Stimulated activated CD4-positive, alpha-beta T cell treated with anti-CD3 and anti-CD28 coated beads, Interleukin-15, amount 100 ng/mL, for 1 hour (primary cell): ENCODE measurements around the gene ACY1.

Source experiments
- DNase-seq, 2 donors: peaks; one replicate each; pipeline ENCODE4 v3.0.0-alpha.2; 2020; ENCODE audit warnings: low read depth in 1 of 2, low spot score in 1 of 2

The ACY1 gene

GRCh38 chr3:51982838-51983577, at the start of gene ACY1:
Gene ACY1 (plus strand): TSS chr3:51983535. CDS start chr3:51984065, 530 bp downstream.
- peak; percentile 36 to 68 for DNase-seq

DNA sequence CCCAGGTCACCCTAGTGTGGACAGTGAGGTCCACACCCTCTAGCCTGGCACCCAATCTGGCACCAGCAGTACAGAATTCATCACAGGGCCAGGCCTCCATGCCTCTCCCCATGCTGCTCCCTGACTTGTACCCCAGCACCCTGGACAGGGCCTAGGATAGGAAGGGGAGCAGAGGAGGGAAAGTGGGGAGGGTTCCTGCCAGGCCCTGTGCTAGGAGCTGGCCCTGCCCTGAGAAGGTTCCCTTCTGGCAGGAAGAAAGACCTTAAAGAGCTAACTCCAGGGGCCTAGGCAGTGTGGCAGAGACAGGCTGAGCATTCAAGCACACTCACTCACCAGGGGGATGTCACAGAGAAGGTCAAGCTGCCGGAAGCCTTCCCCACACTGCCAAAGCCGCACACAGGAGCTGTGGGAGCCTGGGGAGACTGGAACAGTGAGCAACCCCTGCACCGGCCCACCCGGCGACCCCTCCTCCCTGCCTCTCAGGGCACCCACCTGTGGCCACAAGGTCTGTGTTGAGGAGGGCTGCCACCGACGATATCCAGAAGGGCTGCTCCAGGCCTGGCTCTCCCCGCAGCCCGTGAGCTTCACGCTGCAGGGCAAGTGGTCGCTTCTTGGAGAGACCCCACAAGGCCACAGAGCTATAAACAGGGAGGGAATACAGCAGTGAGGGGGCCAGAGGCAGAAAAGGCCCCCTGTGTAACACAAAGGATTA, 49.0 kb upstream of the ACY1 start:
- DNase-seq = no peak

DNA sequence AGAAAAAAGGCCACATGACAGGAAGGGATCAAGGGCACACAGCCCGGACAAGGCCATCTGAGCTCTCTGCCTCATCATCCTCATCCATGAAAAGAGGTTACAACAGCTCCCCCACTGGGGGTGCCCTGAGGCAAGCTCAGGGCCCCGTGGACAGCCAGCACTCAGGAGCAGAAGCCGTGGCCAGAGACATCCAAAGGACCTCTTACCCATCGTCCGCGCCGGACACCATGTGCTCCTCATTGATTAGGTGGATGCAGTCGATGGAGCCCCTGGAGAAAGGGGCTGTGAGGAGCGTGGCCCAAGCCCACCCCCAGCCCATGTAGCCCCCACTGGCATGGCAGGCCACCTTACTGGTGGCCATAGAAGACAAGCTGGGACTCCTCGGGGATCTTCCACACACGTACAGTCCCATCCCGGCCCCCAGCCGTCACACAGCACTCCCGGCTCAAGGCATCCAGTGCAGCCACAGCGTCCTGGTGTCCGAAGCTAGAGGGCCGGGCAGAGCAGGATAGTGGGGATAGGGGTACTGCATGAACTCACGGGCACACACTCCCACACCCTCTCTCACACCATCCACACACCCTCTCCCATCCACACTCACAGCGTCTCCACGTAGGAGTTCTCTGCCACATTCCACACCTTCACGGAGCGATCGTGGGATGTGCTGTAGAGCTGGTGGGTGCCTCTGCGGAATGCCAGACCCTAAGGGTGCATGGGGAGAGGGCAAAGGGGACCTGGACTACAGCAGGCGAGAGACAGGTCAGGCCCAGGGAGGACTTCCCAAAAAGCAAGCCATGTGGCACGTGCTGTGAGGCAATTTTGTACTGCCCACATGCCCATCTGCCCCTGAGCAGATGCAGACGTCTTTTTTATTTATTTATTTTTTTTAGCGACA, 48.1 kb upstream of the ACY1 start:
- no peak for DNase-seq

- no peak for DNase-seq
These were observed 47.2 kb upstream of the ACY1 start for GRCh38 chr3:51935886-51936755.

DNA sequence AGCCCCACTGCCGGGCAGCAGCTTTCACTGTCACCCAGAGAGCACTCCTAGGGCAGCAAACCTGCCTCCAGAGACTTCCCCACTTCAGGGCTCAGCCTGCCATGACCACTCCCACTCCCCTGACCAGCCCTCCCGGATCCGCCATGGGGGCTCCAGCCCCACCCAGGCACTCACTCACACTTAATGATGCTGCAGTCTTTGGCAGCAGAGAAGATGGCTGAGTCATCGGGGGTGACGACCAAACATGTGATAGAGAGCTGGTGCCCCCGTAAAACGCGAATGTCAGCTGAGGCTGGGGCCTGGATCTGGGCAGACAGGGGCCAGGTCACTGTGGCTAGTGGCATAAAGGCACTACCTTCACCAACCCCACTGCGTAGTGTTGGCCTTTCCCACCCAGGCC, 46.3 kb upstream of the ACY1 start:
- DNase-seq = no peak

DNA sequence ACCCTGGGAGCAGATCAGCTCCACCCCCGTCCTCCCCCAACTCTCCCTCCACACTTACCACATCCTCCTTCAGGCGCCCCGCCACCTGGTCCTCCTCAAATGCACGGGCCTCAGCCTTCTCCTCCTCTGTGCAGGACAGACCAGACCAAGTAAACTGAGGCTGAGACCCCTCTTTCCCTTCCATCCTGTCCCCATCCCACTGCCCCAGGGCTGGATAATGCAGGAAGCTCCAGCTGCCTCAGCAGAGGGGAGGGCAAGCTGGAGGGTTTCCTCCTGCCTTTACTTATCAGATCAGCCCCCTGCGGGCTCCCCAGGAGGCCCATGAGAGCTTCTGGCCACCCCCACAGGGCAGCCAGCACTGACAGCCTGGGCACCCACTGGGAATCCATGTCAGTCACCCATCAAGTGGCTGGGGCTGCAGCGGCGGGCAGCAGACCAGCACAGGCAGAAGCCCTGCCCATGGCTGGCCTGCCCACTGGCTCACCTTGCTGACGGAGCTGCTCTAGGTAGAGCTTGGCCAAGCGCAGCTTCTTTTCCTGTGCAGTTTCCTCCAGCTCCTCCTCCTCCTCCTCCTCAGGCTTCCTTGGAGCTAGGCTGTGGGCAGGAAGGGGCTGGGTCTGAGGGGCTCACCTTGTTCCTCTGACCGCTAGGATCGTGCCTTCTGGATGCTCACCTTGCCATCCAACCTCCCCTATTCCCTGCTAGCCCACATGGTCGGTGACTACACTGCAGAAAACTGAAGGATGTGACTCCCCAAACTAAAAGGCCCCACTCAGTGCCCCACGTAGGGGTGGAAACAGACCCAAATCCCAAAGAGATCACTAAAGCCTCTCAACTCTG, 45.5 kb upstream of the ACY1 start:
- no peak for DNase-seq

DNA sequence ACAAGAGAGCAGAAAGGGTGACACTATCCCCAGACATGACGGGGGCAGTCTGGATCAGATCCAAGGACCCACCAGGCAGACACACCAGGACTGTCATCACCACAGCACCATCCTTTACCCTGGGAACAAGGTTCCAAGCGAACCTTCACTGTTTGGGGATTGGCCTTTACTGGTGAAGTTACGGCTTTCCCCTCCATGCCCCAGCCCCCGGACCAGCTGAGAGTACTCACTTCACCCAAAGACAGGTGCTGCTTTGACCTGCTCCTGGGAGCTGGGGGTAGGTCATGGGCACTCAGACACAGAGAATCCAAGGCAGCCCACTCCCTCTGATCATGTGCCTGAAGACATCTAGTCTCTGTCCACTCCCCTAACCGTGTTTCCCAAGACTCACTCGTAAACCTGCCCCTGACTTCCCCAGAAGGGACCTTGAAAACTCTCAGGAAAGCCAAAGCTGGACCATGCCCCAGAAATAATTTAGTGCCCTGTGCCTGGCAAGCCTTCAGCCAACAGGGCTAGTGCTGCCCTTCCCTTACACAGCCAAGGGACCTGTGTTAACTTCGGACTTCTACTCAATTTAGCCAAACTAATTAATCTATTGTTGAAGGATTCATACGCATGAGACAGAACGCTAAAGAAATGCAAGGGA, 44.4 kb upstream of the ACY1 start:
- DNase-seq = no peak

DNA sequence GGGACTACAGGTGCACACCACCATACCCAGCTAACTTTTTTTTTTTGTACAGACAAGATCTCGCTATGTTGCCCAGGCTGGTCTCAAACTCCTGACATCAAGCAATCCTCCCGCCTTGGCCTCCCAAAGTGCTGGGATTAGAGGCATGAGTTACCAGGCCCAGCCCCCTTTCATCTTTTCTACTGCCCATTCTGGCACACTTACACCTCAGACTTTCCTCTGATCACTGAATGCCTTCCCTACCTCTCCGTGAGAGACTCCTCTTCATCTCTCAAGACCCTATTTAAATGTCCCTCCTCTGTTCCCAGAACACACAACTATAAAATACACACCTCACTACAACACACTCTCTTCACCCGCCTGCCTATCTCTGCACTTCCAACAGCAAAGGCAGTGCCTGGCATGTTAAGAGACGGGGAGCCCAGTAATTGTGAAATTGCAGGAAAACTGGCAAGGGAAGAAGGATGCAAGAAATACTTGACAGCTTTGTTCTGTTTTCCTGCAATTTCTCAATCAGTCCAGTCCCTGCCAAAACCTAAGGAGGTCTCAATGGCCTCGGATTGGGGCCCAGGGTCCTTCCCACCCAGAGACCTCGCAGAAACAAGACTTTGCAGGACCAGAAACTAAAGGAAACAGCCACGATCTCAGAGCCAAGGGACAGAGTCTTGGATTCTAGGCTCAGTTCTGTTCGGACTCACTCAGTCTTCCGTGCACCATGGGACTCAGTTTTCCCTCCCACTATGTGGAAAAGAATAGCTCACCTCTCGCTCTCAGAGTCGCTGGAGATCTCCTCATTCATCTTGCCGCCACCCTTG, 42.5 kb upstream of the ACY1 start:
- no peak for DNase-seq

GRCh38 chr3:51941463-51941797, 41.9 kb upstream of the ACY1 start:
- no peak for DNase-seq

DNA sequence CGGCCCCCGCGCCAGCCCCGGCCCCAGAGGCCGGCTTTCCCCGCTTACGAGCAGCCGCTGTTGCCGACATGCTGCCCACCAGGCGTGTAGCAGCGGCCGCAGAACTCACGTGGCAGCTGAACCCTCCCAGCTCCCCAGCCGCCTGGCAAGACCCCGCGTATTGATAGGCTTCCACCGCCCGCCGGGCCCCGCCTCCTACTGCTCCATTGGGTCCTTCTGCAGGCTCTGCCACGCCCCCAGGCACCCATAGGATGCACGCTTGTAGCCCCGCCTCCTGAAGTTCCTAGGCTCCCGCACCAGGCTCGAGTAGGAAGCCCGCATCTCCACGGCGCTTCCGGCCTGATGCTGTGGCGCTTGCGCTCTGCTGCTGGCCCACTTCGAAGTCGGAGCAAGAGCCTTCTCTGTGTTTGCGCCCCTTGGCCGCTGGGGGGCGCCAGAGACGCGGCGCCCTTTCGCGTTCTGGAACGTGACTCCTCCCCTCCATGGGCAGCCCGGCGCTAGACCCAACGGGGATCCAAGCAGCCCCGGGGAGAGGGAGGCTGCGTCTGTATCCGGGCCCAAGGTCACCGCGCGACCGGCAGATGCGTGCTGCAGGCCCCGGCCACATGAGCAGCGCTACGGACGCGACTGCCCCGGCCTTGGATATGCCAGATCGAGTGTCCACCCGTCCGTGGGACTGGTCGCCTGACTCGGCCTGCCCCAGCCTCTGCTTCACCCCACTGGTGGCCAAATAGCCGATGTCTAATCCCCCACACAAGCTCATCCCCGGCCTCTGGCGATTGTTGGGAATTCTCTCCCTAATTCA, 41.3 kb upstream of the ACY1 start, which contains the start of the genes PARP3 and RRP9:
PARP3 (plus strand) TSS at position 566 of the 805 bp plus-strand sequence. CDS start 993 bp downstream, outside the sequence.
RRP9 (minus strand) TSS at position 107 of the 805 bp plus-strand sequence; CDS start at position 70, 37 bp downstream.
- DNase-seq = peak; percentile 98 to 99

- peak in 1 of 2 donors; percentile 43 for DNase-seq
These were observed 40.5 kb upstream of the ACY1 start for GRCh38 chr3:51942603-51943450.

DNA sequence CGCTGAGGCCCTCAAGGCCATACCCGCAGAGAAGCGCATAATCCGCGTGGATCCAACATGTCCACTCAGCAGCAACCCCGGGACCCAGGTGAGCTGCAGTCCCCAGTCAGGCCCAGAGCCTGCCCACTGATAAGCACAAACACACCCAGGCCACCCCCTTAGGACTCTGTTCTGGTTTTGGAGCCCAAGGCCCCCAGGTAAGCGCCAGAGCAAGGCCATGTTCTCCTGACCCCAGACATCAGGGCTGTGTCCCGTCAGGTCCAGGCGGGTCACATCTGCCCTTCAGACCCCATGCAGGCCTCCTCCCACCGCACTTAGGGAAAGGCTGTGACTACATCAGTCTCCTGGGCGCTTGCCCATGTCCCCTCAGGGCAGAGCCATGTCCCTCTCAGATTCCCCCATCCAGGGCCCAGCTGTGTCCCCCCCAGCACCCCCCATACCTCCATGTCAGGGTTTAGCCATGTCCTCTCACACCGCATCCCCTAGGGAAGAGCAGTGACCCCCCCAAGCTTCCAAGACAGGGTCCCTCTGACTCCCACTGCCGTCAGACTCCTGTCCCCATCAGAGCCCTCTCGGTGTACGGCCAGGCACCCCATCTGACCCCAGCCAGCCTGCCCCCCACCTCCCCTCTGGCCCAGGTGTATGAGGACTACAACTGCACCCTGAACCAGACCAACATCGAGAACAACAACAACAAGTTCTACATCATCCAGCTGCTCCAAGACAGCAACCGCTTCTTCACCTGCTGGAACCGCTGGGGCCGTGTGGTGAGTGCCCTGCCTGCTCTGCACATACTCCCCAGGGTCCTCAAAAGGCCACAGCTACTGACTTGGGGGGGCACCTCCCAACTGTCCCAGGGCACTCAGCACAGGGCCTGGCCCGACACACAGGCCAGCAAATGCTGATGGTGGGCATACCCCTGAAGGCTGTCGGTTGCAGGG, 39.6 kb upstream of the ACY1 start:
- DNase-seq = no peak

DNA sequence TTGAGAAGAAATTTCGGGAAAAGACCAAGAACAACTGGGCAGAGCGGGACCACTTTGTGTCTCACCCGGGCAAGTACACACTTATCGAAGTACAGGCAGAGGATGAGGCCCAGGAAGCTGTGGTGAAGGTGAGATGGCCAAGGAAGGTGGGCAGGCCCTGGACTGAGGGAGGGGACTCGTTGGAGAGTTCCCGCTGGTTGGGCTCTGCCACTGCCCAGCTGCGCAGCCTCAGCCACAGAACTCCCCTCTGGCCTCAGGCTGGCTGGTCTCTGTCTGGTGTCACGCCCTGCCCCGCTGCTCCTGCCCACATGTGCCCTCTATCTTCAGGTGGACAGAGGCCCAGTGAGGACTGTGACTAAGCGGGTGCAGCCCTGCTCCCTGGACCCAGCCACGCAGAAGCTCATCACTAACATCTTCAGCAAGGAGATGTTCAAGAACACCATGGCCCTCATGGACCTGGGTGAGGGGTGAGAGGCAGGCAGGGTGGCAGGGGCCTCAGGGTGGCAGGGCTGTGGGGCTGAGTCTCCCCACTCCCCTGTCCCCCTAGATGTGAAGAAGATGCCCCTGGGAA, 38.8 kb upstream of the ACY1 start:
- no peak for DNase-seq

DNA sequence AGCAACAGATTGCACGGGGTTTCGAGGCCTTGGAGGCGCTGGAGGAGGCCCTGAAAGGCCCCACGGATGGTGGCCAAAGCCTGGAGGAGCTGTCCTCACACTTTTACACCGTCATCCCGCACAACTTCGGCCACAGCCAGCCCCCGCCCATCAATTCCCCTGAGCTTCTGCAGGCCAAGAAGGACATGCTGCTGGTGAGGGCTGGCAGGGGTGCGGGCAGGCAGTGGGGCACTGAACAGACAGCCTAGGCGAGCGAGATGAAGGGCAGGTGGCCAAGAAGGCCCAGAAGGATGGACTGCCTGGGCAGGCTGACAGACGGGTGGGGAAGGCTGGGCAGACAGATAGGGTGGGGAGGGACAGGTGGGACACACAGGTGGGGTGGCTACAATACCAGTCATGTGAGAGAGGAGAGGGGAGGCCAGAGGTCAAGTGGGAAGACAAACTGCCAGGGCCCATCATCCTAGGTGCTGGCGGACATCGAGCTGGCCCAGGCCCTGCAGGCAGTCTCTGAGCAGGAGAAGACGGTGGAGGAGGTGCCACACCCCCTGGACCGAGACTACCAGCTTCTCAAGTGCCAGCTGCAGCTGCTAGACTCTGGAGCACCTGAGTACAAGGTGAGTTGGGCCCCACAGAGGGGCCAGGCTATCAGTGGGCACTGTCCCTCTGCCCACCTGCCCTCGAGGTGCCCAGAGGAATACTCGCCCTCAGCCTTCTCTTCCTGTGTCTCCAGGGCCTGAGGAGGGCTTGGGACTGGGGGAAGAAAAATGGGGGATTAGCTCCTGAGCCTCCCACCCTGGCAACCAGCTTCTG, 38.1 kb upstream of the ACY1 start:
- DNase-seq = no peak
